Measurements from ENCODE around the gene TUBA8. TPM values are rescaled to one million over a fixed set of nuclear protein-coding genes. Genes with fewer than 3 reads are reported as not detected.
"Not testable (repeated sequence)": the region's sequence is repeated elsewhere in the genome, so short reads cannot be mapped to it uniquely, and the experiment has no call there.

TUBA8 gene
- total RNA-seq, 4 donors from 2014 or later: 1.7 to 7.1 (median 2.6) TPM

- Histone ChIP-seq H3K36me3 (peaks cover 5% of the 10 kb centered on the region), H3K27me3 (no peaks in the 10 kb centered on the region), H3K4me3 (no peak overlapping the region), H3K4me1 (peaks cover 10% of the 10 kb centered on the region), H3K9me3 (no peaks in the 10 kb centered on the region), H3K27ac (no peak overlapping the region)
- DNase-seq (ENCODE audit: low spot score in 2 of 2): no peak
- TF ChIP-seq POLR2AphosphoS5 (IDR thresholded peaks at IDR 0.05): no peak
- TF ChIP-seq POLR2A (IDR thresholded peaks at IDR 0.05): no peak
- TF ChIP-seq EP300 (IDR thresholded peaks at IDR 0.05): no peak
- TF ChIP-seq CTCF (IDR thresholded peaks at IDR 0.05): no peak
- 94% methylated on average over 15 of the region's 20 CpGs for WGBS
Observed at GRCh38 chr22:18130699-18131429, 20.3 kb downstream of the TUBA8 start.

DNA sequence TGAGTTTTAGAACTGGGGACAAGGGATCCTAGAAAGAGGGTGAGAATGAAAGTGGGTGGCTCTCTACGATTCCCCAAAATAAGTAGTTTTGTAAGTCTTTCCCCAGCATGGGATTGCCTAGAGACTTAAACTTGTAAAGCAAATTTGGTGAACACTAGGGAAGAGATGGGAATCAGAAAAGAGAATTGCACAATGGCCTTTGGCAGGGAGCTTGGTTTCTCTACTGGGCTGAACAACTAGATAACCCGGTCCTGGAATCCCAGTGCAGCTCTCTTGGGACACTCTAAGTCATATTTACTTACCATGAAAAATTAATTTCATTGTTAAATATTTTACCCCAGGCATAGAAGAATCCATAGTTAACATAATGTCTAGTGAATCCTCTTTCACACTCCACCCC is 22.8 kb downstream of the TUBA8 start:
- no peak for TF ChIP-seq EP300 (IDR thresholded peaks at IDR 0.05)
- no peak for TF ChIP-seq CTCF (IDR thresholded peaks at IDR 0.05)
- TF ChIP-seq POLR2A (IDR thresholded peaks at IDR 0.05): no peak
- TF ChIP-seq POLR2AphosphoS5 (IDR thresholded peaks at IDR 0.05): no peak
- Histone ChIP-seq H3K27ac (no peak overlapping the region), H3K4me3 (no peak overlapping the region)

DNA sequence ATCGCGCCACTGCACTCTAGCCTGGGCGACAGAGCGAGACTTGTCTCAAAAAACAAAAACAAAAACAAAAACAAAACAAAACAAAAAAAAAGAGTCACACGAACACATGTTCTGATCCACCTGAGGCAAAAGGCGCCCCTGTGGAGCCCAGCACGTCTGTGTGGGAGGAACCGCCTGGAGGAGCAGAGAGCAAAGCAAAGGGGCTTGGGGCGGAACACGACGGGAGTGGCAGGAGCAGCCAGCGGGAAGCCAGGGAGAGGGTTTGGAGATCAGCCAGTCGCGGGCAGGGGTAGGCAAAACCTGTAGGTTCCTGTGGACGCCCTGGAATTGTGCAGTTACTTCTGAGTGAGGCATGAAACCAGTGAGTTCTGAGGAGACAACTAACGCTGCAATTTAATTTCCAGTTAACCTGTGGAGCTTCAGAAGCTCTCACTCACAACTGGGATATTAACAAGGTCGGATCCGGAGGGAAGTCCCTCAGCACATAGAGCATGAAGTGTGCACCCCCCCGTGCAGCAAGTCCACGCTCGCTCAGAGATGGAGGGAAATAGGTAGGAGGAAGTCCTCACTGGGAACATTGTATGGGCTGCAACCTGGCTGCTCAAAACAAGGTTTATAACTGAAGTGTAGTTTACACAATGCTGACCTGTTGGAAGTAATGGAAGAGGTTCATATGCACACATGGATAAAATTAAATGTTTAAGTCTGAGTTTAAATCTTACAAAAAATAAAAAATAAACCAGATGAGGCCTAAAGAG is 26.1 kb downstream of the TUBA8 start:
- peaks cover 10% of the 10 kb centered on the region for H3K4me1 ChIP-seq
- H3K4me3 ChIP-seq: no peak overlapping the region
- H3K9me3 ChIP-seq: no peaks in the 10 kb centered on the region
- no peak for DNase-seq (ENCODE audit: low spot score in 2 of 2)
- no peaks in the 10 kb centered on the region for H3K36me3 ChIP-seq
- TF ChIP-seq POLR2A (IDR thresholded peaks at IDR 0.05) (no peak), CTCF (IDR thresholded peaks at IDR 0.05) (no peak), POLR2AphosphoS5 (IDR thresholded peaks at IDR 0.05) (no peak), EP300 (IDR thresholded peaks at IDR 0.05) (no peak)
- WGBS: 67% methylated on average over 21 of the region's 21 CpGs
- H3K27ac ChIP-seq: no peak overlapping the region
- no peaks in the 10 kb centered on the region for H3K27me3 ChIP-seq

More for the DNA sequence above, 22.8 kb downstream of the TUBA8 start:
- no peak for DNase-seq (ENCODE audit: low spot score in 2 of 2)
- 40% methylated on average over 2 of the region's 2 CpGs for WGBS
- no peaks in the 10 kb centered on the region for H3K9me3 ChIP-seq
- H3K27me3 ChIP-seq: no peaks in the 10 kb centered on the region
- no peaks in the 10 kb centered on the region for H3K36me3 ChIP-seq
- H3K4me1 ChIP-seq: peaks cover 10% of the 10 kb centered on the region

DNA sequence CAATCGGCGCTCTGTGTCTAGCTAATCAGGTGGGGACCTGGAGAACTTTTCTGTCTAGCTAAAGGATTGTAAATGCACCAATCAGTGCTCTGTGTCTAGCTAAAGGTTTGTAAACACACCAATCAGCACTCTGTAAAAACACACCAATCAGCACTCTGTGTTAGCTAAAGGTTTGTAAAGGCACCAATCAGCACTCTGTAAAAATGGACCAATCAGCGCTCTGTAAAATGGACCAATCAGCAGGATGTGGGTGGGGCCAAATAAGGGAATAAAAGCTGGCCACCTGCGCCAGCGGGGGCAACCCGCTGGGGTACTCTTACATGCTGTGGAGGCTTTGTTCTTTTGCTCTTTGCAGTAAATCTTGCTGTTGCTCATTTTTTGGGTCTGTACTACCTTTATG is 30.4 kb downstream of the TUBA8 start:
- H3K4me3 ChIP-seq; H3K36me3 ChIP-seq; DNase-seq (ENCODE audit: low spot score in 2 of 2); H3K9me3 ChIP-seq; H3K27me3 ChIP-seq; H3K27ac ChIP-seq: not testable (repeated sequence)
- WGBS: 91% methylated on average over 6 of the region's 6 CpGs
- H3K4me1 ChIP-seq: peaks cover 12% of the 10 kb centered on the region

DNA sequence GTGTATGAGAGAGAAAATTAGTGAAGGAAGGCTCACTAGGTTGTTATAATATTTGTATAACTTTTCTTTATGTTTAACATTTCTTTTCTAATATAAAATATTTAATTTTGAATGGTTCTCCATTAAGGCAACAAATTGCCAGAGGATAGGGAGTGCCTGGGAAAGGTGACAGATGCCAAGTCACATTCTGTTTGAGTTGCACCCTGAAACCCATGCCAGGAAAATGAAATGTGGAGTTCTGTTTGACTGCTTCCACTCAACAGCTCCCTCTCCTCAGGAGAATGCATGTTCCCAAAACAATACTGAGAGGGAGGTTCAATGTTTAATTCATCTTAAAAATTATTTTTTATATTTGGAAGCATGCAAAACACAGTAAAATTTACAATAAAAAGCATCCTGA is 33.5 kb downstream of the TUBA8 start:
- TF ChIP-seq EP300 (IDR thresholded peaks at IDR 0.05): no peak
- TF ChIP-seq CTCF (IDR thresholded peaks at IDR 0.05): no peak
- TF ChIP-seq POLR2A (IDR thresholded peaks at IDR 0.05): no peak
- Histone ChIP-seq H3K27me3 (no peaks in the 10 kb centered on the region), H3K4me1 (peaks cover 21% of the 10 kb centered on the region), H3K4me3 (no peak overlapping the region), H3K27ac (no peak overlapping the region), H3K9me3 (no peaks in the 10 kb centered on the region), H3K36me3 (no peaks in the 10 kb centered on the region)
- DNase-seq (ENCODE audit: low spot score in 2 of 2): no peak
